ENCODE results near the gene ERVMER34-1. TPM values are rescaled to one million over a fixed set of nuclear protein-coding genes. Genes with fewer than 3 reads are reported as not detected.
A peak's percentile ranks its signal among the peaks of the same experiment; 100 is the strongest.

Gene ERVMER34-1
- total and polyA plus RNA-seq, 12 donors: 1.3 to 10.2 (median 3.6) TPM

DNA sequence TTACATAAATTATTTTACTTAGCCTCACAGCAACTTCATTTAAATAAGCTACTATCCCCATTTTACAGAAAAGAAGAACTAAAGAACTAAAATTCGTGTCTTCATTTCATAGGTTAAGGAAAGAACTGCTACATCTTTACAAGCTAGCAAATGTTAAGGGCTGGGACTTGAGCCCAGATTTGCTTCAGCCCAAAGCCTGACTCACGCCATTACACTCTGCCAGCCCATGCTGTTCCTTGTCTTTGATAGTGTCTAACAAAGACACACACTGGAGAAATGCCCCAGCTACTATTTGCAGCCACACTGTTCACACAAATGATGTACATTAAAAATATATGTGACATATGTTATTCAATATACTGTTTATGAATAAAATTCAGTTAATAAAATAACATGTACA, 29.0 kb upstream of the ERVMER34-1 start:
- Histone ChIP-seq H3K27ac (peak overlapping the region in 1 of 10 donors; percentile 29), H3K36me3 (no peaks in the 10 kb centered on the region), H3K27me3 (no peaks in the 10 kb centered on the region), H3K4me3 (no peak overlapping the region), H3K9me3 (peaks cover 0 to 12% (median 0%) of the 10 kb centered on the region in 11 donors), H3K4me1 (peaks cover 0 to 15% (median 0%) of the 10 kb centered on the region in 9 donors)
- WGBS, 2 donors: 43 to 45% methylated on average over 2 of the region's 2 CpGs
- TF ChIP-seq, protein P1, sequence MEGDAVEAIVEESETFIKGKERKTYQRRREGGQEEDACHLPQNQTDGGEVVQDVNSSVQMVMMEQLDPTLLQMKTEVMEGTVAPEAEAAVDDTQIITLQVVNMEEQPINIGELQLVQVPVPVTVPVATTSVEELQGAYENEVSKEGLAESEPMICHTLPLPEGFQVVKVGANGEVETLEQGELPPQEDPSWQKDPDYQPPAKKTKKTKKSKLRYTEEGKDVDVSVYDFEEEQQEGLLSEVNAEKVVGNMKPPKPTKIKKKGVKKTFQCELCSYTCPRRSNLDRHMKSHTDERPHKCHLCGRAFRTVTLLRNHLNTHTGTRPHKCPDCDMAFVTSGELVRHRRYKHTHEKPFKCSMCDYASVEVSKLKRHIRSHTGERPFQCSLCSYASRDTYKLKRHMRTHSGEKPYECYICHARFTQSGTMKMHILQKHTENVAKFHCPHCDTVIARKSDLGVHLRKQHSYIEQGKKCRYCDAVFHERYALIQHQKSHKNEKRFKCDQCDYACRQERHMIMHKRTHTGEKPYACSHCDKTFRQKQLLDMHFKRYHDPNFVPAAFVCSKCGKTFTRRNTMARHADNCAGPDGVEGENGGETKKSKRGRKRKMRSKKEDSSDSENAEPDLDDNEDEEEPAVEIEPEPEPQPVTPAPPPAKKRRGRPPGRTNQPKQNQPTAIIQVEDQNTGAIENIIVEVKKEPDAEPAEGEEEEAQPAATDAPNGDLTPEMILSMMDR (IDR thresholded peaks at IDR 0.05): no peak
- peak in 1 of 2 donors; percentile 41 for DNase-seq
- intact Hi-C loops (cut with DNase I): no loop called here
- ATAC-seq: peak; percentile 38 to 97 (median 87)

DNA sequence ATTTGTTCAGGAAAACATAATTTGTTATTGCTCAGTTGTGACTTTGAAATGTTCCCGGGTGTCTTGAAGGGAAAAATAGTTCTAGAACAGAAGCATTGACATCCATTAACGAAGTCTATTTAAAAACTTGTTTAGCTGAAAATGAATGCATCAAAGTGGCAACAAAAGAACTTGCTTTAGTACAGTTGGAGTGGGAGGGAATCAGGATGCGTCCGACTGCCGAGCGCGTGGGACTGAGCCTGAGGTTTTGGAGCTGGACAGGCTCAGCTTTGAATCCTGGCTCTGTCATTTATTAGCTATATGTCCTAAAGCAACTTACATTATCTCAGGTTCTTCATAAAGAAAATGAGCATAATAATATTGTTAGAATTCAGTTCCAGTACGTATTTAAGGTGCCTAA, 9.0 kb upstream of the ERVMER34-1 start:
- H3K27me3 ChIP-seq: no peaks in the 10 kb centered on the region
- ATAC-seq: no peak
- DNase-seq: no peak
- 83 to 88% methylated on average over 8 of the region's 8 CpGs for WGBS, 2 donors
- H3K4me3 ChIP-seq: no peak overlapping the region
- intact Hi-C loops (cut with DNase I): no loop called here
- TF ChIP-seq, protein P1 (IDR thresholded peaks at IDR 0.05): no peak
- H3K36me3 ChIP-seq: no peaks in the 10 kb centered on the region
- H3K27ac ChIP-seq: no peak overlapping the region
- H3K9me3 ChIP-seq: no peaks in the 10 kb centered on the region
- H3K4me1 ChIP-seq: peaks cover 0 to 8% (median 0%) of the 10 kb centered on the region in 9 donors

GRCh38 chr4:52755426-52755825, 4.2 kb upstream of the ERVMER34-1 start:
- intact Hi-C loops (cut with DNase I): no loop called here
- no peak overlapping the region for H3K4me3 ChIP-seq
- ATAC-seq (peak in 2 of 8 donors; percentile 29 to 66), DNase-seq (no peak)
- TF ChIP-seq, protein P1 (IDR thresholded peaks at IDR 0.05): no peak
- H3K27me3 ChIP-seq: peaks cover 0 to 27% (median 7%) of the 10 kb centered on the region in 7 donors
- H3K36me3 ChIP-seq: no peaks in the 10 kb centered on the region
- no peaks in the 10 kb centered on the region for H3K9me3 ChIP-seq
- peak overlapping the region in 2 of 10 donors; percentile 11 to 13 for H3K27ac ChIP-seq
- H3K4me1 ChIP-seq: peaks cover 0 to 30% (median 13%) of the 10 kb centered on the region in 9 donors

DNA sequence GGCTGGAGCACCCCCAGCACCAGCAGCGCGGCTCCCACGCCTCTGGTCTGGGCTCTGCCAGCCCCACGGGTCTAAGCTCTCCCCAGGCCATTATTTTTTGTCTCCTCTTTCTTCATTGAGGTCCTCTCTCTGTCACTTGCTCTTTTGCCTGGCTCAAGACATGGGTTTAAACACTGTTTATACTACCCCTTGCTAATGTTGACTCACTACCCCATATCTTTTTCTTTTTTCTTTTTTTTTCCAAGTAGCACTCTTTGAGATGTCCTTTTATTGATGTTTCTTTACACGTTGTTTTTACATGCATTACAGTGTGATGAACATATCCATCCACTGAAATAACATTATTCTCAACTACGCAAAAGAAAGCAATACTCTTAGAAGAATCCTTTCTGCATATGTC, 1.7 kb upstream of the ERVMER34-1 start:
- intact Hi-C loops (cut with DNase I): no loop called here
- 88 to 95% methylated on average over 6 of the region's 6 CpGs for WGBS, 2 donors

More for the DNA sequence above, 1.7 kb upstream of the ERVMER34-1 start:
- H3K27me3 ChIP-seq: peaks cover 0 to 45% (median 22%) of the 10 kb centered on the region in 7 donors
- TF ChIP-seq, protein P1 (IDR thresholded peaks at IDR 0.05): no peak
- H3K4me3 ChIP-seq: no peak overlapping the region
- no peaks in the 10 kb centered on the region for H3K9me3 ChIP-seq
- DNase-seq (no peak), ATAC-seq (no peak)
- no peaks in the 10 kb centered on the region for H3K36me3 ChIP-seq
- H3K27ac ChIP-seq: no peak overlapping the region
- H3K4me1 ChIP-seq: peaks cover 0 to 30% (median 13%) of the 10 kb centered on the region in 9 donors
